GM18508 (cell line): Measurements from ENCODE around the gene KRT33A.

ENCODE experiments used
- ATAC-seq: cut with Tn5 transposase; IDR thresholded peaks from one replicate; pipeline ENCODE4 v1.9.1; 2021; ENCODE audit warnings: moderate number of reproducible peaks; ENCODE audit not compliant: insufficient read depth, unreplicated experiment

Gene KRT33A

DNA sequence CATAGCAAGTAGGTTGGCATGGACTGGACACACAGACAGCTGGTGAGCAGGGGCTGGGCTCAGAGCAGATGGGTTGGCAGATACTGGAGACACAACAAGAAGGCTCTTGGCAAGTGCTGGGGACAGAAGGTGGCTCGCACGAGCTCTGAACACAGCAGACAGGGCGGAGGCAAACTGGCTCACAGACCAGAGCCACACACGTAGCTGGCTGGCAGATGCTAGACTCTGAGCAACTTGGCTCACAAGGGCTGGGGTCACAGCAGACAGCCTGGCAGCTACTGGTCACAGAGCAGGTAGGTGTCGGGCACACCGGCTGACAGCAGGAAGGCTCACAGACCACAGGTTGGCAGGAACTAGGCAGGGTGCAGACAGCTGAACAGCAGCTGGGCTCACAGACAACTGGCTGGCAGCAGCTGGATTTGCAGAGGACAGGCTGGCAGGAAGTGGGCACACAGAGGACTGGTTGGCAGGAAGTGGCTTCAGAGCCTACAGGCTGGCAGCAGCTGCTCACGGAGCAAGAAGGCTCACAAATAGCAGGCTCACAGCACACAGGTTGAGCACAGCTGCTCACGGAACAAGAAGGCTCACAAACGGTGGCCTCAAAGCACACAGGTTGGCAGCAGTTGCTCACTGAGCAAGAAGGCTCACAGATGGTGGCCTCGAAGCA is 42.2 kb downstream of the KRT33A start:
- no peak for ATAC-seq

DNA sequence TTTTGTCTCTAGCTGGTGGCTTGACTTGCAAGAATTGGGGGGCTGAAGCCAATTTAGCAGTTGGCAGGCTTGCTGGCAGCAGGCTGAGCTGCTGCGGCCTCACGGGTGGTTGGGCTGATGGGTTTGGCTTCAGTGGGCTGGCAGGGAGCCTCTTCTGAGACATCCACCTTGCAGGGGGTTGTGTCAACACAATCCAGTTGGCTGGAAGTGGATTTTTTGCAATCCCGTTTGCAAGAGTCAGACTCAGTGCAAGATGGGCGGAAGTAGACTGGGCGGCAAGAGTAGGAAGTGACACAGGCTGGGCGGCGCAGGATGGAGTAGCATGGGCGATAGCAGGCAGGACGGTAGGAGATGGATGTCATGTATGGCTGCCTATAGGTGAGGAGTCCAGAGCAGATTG is 43.0 kb downstream of the KRT33A start:
- no peak for ATAC-seq

DNA sequence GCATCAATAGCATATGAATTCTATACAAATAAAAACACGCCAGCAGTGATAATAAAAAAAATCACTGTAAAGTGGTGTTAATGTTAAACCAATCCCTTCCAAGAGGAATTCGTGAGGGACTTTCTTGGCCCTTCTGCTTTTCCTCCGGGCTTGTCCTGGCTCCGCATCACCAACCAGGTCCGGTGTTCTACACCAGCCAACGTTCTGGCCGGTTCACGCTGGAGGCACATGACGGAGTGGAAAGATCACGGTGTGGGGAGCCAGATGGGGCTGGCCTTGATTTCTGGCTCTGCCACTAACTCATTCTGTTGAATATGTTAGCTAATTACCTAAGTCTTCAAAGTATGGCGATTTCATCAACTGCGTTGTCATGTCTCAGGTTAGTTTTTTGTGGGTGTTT is 46.5 kb downstream of the KRT33A start:
- no peak for ATAC-seq

DNA sequence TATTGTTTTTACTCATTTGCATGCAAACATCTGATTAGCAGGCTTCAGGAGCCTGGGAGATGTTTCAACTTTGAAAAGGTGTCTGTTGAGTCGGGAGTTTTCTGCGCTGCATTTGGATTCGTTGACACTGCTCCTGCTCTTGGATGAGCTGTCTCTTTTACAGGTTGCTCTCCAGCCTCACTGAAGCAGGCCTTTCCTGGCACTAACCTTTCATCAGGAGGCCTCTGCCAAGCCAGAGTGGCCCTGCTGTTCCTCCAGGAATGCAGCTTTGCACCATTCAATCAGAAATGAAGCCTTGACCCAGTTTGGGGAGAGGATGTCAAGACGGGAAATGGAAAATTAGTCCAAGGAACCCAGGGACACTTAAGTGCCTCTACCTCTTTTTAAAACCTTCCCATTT is 47.6 kb downstream of the KRT33A start:
- no peak for ATAC-seq

DNA sequence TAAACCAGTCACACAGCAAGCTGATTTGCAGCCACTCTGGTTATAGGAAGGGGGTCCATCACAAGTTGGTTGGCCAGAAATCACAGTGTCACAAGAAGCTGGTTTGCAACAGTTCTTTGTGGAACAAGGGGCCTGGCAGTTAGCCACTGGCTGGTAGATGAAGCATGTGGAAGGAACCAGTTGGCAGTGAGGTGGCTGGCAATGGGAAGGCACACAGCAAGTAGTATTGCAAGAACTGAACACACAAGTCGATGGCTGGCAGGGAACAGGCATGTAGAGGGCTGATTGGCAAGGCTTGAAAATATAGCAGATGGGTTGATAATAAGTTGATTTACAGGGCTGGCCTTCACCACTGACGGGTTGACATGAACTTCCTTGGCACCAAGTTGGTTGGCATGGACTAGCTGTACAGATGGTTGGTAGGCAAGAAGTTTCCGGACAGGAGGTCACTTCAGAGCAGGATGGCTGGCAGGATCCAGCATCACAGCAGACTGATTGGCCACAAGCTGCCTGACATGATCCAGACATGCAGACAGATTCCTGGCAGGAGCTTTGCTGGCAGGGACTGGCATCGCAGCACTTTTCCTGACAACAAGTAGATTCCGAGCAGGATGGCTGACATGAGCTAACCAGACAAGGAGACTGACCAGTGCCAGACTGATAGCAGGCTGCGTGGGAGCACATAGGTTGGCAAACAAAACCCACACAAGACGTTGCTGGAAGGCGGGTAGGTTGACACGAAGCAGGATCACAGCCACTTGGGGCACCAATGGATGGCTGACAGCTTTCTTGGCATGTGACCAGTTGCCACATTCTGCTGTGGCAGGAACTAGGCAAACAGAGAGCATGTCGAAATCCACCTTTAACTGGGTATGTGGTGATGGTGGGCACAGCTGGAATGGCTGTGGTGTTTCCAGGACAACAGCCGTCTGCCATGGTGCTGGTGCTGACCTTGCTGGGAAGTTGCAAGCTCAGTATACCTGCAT is 48.4 kb downstream of the KRT33A start, which contains the start of gene KRTAP29-1:
KRTAP29-1 (minus strand) TSS at position 936 of the 986 bp plus-strand sequence; CDS start at position 936, 0 bp downstream.
- no peak for ATAC-seq

DNA sequence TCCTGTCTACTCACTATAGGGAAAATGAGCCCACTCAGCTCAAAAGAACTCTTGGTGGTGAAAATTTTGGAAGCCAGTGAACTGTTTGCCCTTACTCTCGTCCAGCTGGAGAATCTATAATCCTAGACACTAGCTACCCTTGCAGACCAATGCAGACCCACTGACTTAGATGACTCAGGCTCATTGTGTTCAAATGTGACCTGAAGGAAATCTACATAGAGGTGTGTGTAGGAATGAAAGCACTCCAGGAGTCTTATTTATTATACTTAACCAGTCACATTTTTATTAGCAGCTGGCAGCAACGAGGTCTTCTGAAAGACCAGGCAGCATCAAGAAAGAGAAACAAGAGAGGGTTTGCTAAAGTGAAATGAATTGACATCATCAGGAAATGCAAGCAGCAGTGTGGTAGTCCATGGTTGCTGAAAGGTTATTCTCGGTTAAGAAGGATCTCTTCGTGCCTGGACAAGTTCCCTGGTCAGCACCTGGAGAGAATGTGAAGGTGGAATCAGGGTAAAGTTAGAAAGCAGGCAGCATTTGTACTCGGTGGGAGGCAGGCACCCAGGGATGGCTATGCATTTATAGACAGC is 49.3 kb downstream of the KRT33A start:
- no peak for ATAC-seq

DNA sequence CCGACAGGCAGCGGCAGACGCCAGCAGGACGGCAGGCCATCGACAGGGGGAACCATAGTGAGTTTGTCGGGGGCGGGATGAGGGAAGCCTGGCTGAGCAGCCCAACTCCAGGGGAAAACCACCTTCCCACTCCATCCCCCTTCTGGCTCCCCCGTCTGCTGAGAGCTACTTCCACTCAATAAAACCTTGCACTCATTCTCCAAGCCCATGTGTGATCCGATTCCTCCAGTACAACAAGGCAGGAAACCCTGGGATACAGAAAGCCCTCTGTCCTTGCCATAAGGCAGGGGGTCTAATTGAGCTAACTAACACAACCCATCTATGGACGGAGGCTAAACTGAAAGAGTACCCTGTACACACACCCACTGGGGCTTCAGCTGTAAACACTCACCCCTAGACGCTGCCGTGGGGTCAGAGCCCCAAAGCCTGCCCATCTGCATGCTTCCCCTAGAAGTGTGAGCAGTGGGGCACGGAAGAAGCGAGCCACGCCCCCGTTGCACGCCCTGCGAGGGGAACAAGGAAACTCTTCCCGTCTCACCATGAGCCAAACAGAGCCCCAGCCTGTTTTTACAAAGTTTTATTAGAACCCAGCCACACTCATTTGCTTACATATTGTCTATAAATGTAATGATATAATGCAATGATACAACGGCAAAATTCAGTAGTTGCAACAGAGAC is 52.0 kb downstream of the KRT33A start:
- no peak for ATAC-seq

DNA sequence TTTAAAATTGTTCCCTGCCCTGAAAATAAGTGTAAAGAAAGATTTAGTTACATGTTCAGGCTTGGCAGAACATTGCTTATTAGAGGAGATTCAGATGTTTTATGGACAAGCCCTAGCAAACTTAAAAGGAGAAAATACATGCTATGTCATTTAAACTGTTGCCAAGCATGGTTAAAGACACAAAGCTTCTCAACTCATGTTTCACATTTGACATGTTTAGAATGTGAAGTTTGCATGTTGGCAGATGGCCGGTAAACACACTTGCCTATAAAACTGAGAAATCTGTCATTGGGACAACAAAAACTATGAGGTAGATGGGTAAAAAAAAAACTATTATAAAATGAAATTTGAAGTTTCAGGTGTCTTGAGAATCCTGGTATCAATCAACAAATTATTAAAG is 53.8 kb downstream of the KRT33A start:
- ATAC-seq = no peak
